Astrocyte (in vitro differentiated cells and primary cell): ENCODE results near the gene NGB. TPM values are rescaled to one million over a fixed set of nuclear protein-coding genes. Genes with fewer than 3 reads are reported as not detected.

Experiments
- DNase-seq: peaks from one replicate; pipeline ENCODE4 v3.0.0-alpha.2; 2010; ENCODE audit warnings: low read depth
- FAIRE-seq: peaks from 2 replicates; lab custom pipeline; 2011; peaks lifted over from hg19 to GRCh38; lab: Jason Lieb, UNC
- H2AFZ ChIP-seq: 2 replicates; pipeline ENCODE4 v1.6.0; 2012; ENCODE audit warnings: low read depth, low read length, inconsistent platforms
- H3K27ac ChIP-seq: 2 replicates; pipeline ENCODE4 v1.5.1; 2011; ENCODE audit warnings: low read depth, low read length, inconsistent platforms
- H3K27me3 ChIP-seq: 2 replicates; pipeline ENCODE4 v1.6.0; 2011; ENCODE audit warnings: low read length, inconsistent platforms; ENCODE audit not compliant: insufficient read depth
- H3K36me3 ChIP-seq: 2 replicates; pipeline ENCODE4 v1.5.1; 2011; ENCODE audit warnings: low read length, inconsistent platforms; ENCODE audit not compliant: insufficient read depth
- H3K4me1 ChIP-seq: 2 replicates; pipeline ENCODE4 v1.5.1; 2011; ENCODE audit warnings: low read length, inconsistent platforms; ENCODE audit not compliant: insufficient read depth
- H3K4me2 ChIP-seq: 2 replicates; pipeline ENCODE4 v1.6.0; 2012; ENCODE audit warnings: low read length, inconsistent platforms
- H3K4me3 ChIP-seq: 2 replicates; pipeline ENCODE4 v1.5.1; 2011; ENCODE audit warnings: low read depth, mild to moderate bottlenecking, low read length, inconsistent platforms; ENCODE audit not compliant: insufficient read depth
- H3K79me2 ChIP-seq: 2 replicates; pipeline ENCODE4 v1.6.0; 2012; ENCODE audit warnings: mild to moderate bottlenecking, low read length, inconsistent platforms; ENCODE audit not compliant: insufficient read depth
- H3K9ac ChIP-seq: 2 replicates; pipeline ENCODE4 v1.6.0; 2012; ENCODE audit warnings: mild to moderate bottlenecking, low read length, inconsistent platforms
- H3K9me3 ChIP-seq: 2 replicates; pipeline ENCODE4 v1.5.1; 2012; ENCODE audit warnings: low read depth, mild to moderate bottlenecking, low read length, inconsistent platforms; ENCODE audit not compliant: insufficient read depth
- H4K20me1 ChIP-seq: 2 replicates; pipeline ENCODE4 v1.6.0; 2012; ENCODE audit warnings: low read length, inconsistent platforms; ENCODE audit not compliant: insufficient read depth
- H3K27ac Mint-ChIP-seq: one replicate; pipeline ENCODE4 v1.8.0; 2021; ENCODE audit warnings: mild to moderate bottlenecking, mixed read lengths; ENCODE audit not compliant: unreplicated experiment
- H3K27me3 Mint-ChIP-seq: one replicate; pipeline ENCODE4 v1.8.0; 2021; ENCODE audit warnings: low read depth, mixed read lengths; ENCODE audit not compliant: unreplicated experiment
- H3K36me3 Mint-ChIP-seq: one replicate; pipeline ENCODE4 v1.8.0; 2021; ENCODE audit warnings: low read depth, mixed read lengths; ENCODE audit not compliant: unreplicated experiment
- H3K4me1 Mint-ChIP-seq: one replicate; pipeline ENCODE4 v1.8.0; 2021; ENCODE audit warnings: low read depth, mixed read lengths; ENCODE audit not compliant: unreplicated experiment
- H3K4me3 Mint-ChIP-seq: one replicate; pipeline ENCODE4 v1.8.0; 2021; ENCODE audit warnings: mild to moderate bottlenecking, moderate library complexity, mixed read lengths; ENCODE audit not compliant: unreplicated experiment
- H3K9me3 Mint-ChIP-seq: one replicate; pipeline ENCODE4 v1.8.0; 2021; ENCODE audit warnings: mild to moderate bottlenecking, mixed read lengths; ENCODE audit not compliant: unreplicated experiment
- EZH2 ChIP-seq: IDR thresholded peaks from 2 replicates; pipeline ENCODE4 v1.6.1; 2012; ENCODE audit warnings: mild to moderate bottlenecking, low read length, inconsistent platforms; ENCODE audit not compliant: insufficient read depth
- total RNA-seq: library from RNA; stranded (reverse); gene quantifications from 2 replicates; pipeline ENCODE4 v1.2.1, GENCODE V29; 2021
- TF ChIP-seq, protein P1 (sequence below): IDR thresholded peaks from 2 replicates; pipeline ENCODE4 v1.5.1; 2011; ENCODE audit warnings: low read depth, mild to moderate bottlenecking, inconsistent platforms, low read length, moderate library complexity; ENCODE audit not compliant: insufficient read depth

The NGB gene
- total RNA-seq, 1 donor from 2014 or later: not detected

DNA sequence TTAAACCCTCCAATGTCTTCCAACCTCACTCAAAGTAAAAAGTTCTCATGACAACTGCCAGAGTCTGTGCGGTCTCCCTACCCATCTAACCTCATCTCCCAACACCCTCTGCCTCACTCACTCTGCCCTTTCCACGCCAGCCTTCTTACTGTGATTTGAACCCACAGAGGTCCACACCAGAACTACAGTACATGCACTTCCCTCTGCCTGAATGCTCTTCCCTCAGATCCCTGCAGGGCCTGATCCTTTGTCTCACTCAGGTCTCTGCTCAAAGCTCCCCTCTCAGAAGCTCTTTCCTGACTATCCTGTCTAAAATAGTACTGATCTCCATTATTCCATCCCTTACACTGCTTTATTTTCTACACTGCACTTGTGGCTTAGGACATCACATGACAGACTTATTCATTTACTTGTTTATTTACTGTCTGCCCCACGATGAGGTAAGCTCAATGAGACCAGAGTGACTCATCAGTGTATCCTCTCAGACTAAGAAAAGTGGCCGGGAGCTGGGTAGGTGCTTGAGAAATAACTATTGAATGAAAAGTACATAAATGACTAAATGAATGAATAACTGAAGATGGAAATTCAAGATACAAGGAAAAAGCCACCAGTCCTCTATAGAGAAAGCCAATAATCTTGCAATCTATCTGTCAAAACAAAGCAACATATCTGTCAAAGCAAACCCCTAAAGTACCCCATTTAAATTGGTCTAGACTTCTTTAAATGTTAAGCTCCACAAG, 32.6 kb upstream of the NGB start:
- Histone ChIP-seq H2AFZ (no peak overlapping the region), H4K20me1 (no peaks in the 10 kb centered on the region), H3K4me3 (no peak overlapping the region), H3K4me2 (peak overlapping the region; percentile 80), H3K9me3 (no peaks in the 10 kb centered on the region), H3K9ac (peak overlapping the region; percentile 84), H3K4me1 (peaks cover 65% of the 10 kb centered on the region), H3K79me2 (no peaks in the 10 kb centered on the region), H3K36me3 (no peaks in the 10 kb centered on the region), H3K27ac (peak overlapping the region; percentile 97), H3K27me3 (no peaks in the 10 kb centered on the region)
- H3K36me3 Mint-ChIP-seq: peaks cover 5% of the 10 kb centered on the region
- peaks cover 53% of the 10 kb centered on the region for H3K4me1 Mint-ChIP-seq
- no peaks in the 10 kb centered on the region for H3K9me3 Mint-ChIP-seq
- DNase-seq: peak; percentile 97
- peak; percentile 99 for FAIRE-seq
- H3K27me3 Mint-ChIP-seq: no peaks in the 10 kb centered on the region
- peak overlapping the region; percentile 89 for H3K27ac Mint-ChIP-seq
- TF ChIP-seq, protein P1, sequence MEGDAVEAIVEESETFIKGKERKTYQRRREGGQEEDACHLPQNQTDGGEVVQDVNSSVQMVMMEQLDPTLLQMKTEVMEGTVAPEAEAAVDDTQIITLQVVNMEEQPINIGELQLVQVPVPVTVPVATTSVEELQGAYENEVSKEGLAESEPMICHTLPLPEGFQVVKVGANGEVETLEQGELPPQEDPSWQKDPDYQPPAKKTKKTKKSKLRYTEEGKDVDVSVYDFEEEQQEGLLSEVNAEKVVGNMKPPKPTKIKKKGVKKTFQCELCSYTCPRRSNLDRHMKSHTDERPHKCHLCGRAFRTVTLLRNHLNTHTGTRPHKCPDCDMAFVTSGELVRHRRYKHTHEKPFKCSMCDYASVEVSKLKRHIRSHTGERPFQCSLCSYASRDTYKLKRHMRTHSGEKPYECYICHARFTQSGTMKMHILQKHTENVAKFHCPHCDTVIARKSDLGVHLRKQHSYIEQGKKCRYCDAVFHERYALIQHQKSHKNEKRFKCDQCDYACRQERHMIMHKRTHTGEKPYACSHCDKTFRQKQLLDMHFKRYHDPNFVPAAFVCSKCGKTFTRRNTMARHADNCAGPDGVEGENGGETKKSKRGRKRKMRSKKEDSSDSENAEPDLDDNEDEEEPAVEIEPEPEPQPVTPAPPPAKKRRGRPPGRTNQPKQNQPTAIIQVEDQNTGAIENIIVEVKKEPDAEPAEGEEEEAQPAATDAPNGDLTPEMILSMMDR: no peak
- TF ChIP-seq EZH2: no peak
- H3K4me3 Mint-ChIP-seq: peak overlapping the region; percentile 30

- no peak overlapping the region for H2AFZ ChIP-seq
- H3K9me3 ChIP-seq: no peaks in the 10 kb centered on the region
- no peaks in the 10 kb centered on the region for H3K27me3 ChIP-seq
- no peaks in the 10 kb centered on the region for H3K9me3 Mint-ChIP-seq
- peak overlapping the region; percentile 84 for H3K9ac ChIP-seq
- peaks cover 53% of the 10 kb centered on the region for H3K4me1 Mint-ChIP-seq
- no peaks in the 10 kb centered on the region for H3K79me2 ChIP-seq
- no peaks in the 10 kb centered on the region for H4K20me1 ChIP-seq
- no peaks in the 10 kb centered on the region for H3K36me3 ChIP-seq
- peaks cover 9% of the 10 kb centered on the region for H3K36me3 Mint-ChIP-seq
- peak; percentile 77 for DNase-seq
- peak overlapping the region; percentile 30 for H3K4me3 ChIP-seq
- peak overlapping the region; percentile 80 for H3K4me2 ChIP-seq
- peak overlapping the region; percentile 30 for H3K4me3 Mint-ChIP-seq
- peaks cover 65% of the 10 kb centered on the region for H3K4me1 ChIP-seq
- peak overlapping the region; percentile 89 for H3K27ac Mint-ChIP-seq
- no peak for TF ChIP-seq EZH2
- TF ChIP-seq, protein P1: no peak
- no peaks in the 10 kb centered on the region for H3K27me3 Mint-ChIP-seq
- H3K27ac ChIP-seq: peak overlapping the region; percentile 97
- peak; percentile 70 for FAIRE-seq
Observed at GRCh38 chr14:77302926-77303325, 31.9 kb upstream of the NGB start.

- Histone ChIP-seq H3K79me2 (no peaks in the 10 kb centered on the region), H3K27ac (peak overlapping the region; percentile 97), H2AFZ (peak overlapping the region; percentile 56), H3K4me3 (peak overlapping the region; percentile 27), H3K36me3 (peaks cover 6% of the 10 kb centered on the region), H3K4me1 (peaks cover 50% of the 10 kb centered on the region), H3K9ac (peak overlapping the region; percentile 69), H4K20me1 (no peaks in the 10 kb centered on the region), H3K27me3 (no peaks in the 10 kb centered on the region), H3K9me3 (no peaks in the 10 kb centered on the region), H3K4me2 (peak overlapping the region; percentile 76)
- TF ChIP-seq EZH2: no peak
- TF ChIP-seq, protein P1: peak; percentile 92
- Mint-ChIP-seq H3K27me3 (no peaks in the 10 kb centered on the region), H3K36me3 (peaks cover 18% of the 10 kb centered on the region), H3K4me1 (peaks cover 37% of the 10 kb centered on the region), H3K4me3 (no peak overlapping the region), H3K27ac (no peak overlapping the region), H3K9me3 (no peaks in the 10 kb centered on the region)
- peak; percentile 93 for FAIRE-seq
- DNase-seq: peak; percentile 74
Observed at GRCh38 chr14:77301103-77301502, 30.1 kb upstream of the NGB start.
